B cell (primary cell): ENCODE measurements around the gene DENND1C. TPM values are rescaled to one million over a fixed set of nuclear protein-coding genes. Genes with fewer than 3 reads are reported as not detected.

Experiments
- ATAC-seq: fragments of 200-7000 bp; cut with Tn5 transposase; one replicate; pipeline ENCODE4 v1.10.0; 2021; ENCODE audit warnings: low read depth, mild to moderate bottlenecking, moderate number of reproducible peaks, moderate library complexity
- CTCF ChIA-PET: fragments of 350-600 bp; sonication (Branson Sonifier 250); formaldehyde crosslinking; loops from one replicate; lab custom pipeline; 2021; ENCODE audit warnings: antibody characterized with exemption, inconsistent platforms; lab: Charles Lee
- POLR2A ChIA-PET: fragments of 350-600 bp; sonication (Branson Sonifier 250); formaldehyde crosslinking; loops from one replicate; lab custom pipeline; 2021; ENCODE audit warnings: antibody characterized with exemption; lab: Charles Lee
- DNase-seq: peaks from one replicate; pipeline ENCODE4 v3.0.0; 2013
- H2AFZ ChIP-seq: 2 replicates; pipeline ENCODE4 v1.6.1; 2012; ENCODE audit warnings: mild to moderate bottlenecking, low read depth, low read length; ENCODE audit not compliant: insufficient read depth, poor library complexity, severe bottlenecking
- H3K27ac ChIP-seq, 2 donors: 1 replicate in 1 of 2; 2 replicates in 1 of 2; pipeline ENCODE4 v1.5.1; 2012 to 2013; ENCODE audit warnings: low read length in 2 of 2, mild to moderate bottlenecking in 2 of 2, moderate library complexity in 1 of 2
- H3K27me3 ChIP-seq, 4 experiments: fragments of 200-600 bp in 1 of 4; sonication (generic) in 1 of 4; replicated peaks in 1 of 4; 1 replicate in 2 of 4; 2 replicates in 2 of 4; pipeline versions ENCODE4 v1.6.1 to v1.7.0; 2013 to 2016; ENCODE audit warnings: low read length in 3 of 4, mild to moderate bottlenecking in 2 of 4, mixed read lengths in 1 of 4, moderate library complexity in 1 of 4; ENCODE audit not compliant: insufficient read depth in 4 of 4, control insufficient read depth in 3 of 4; ENCODE audit errors: control extremely low read depth in 1 of 4
- H3K36me3 ChIP-seq, 2 experiments: replicated peaks in 1 of 2; 1 replicate in 1 of 2; 2 replicates in 1 of 2; pipeline versions ENCODE4 v1.6.1 to v1.7.1; 2013; ENCODE audit warnings: low read length in 1 of 2; ENCODE audit not compliant: insufficient read depth in 2 of 2, control insufficient read depth in 1 of 2; ENCODE audit errors: control extremely low read depth in 1 of 2, extremely low read depth in 1 of 2
- H3K4me1 ChIP-seq, 2 donors: fragments of 200-600 bp in 1 of 2; sonication (generic) in 1 of 2; 1 replicate in 1 of 2; 2 replicates in 1 of 2; pipeline versions ENCODE4 v1.5.1 to v1.6.1; 2013 to 2017; ENCODE audit warnings: low read length in 2 of 2; ENCODE audit not compliant: control insufficient read depth in 2 of 2, insufficient read depth in 2 of 2
- H3K4me2 ChIP-seq: replicated peaks from 2 replicates; pipeline ENCODE3; 2012; ENCODE audit warnings: mild to moderate bottlenecking, low read depth, low read length; ENCODE audit not compliant: poor library complexity, severe bottlenecking
- H3K4me3 ChIP-seq, 5 experiments: fragments of 200-600 bp in 1 of 5; sonication (generic) in 1 of 5; 1 replicate in 3 of 5; 2 replicates in 2 of 5; pipeline versions ENCODE4 v1.5.1 to v1.7.0; 2011 to 2016; ENCODE audit warnings: low read length in 4 of 5, mild to moderate bottlenecking in 4 of 5, low read depth in 2 of 5, control low read depth in 1 of 5, moderate library complexity in 1 of 5; ENCODE audit not compliant: insufficient read depth in 1 of 5; ENCODE audit errors: control extremely low read depth in 1 of 5, extremely low read depth in 1 of 5
- H3K79me2 ChIP-seq: fragments of 200-600 bp; sonication (generic); one replicate; pipeline ENCODE4 v1.6.0; 2016; ENCODE audit warnings: low read length; ENCODE audit not compliant: control insufficient read depth, insufficient read depth
- H3K9ac ChIP-seq: fragments of 200-600 bp; sonication (generic); 2 replicates; pipeline ENCODE4 v1.6.1; 2017; ENCODE audit warnings: mild to moderate bottlenecking, low read length, moderate library complexity
- H3K9me3 ChIP-seq, 3 donors: one replicate each; pipeline versions ENCODE4 v1.6.1 to v1.7.1; 2013; ENCODE audit warnings: low read length in 2 of 3; ENCODE audit not compliant: control insufficient read depth in 2 of 3, insufficient read depth in 1 of 3; ENCODE audit errors: control extremely low read depth in 1 of 3
- H4K20me1 ChIP-seq: 2 replicates; pipeline ENCODE4 v1.6.0; 2012; ENCODE audit warnings: mild to moderate bottlenecking, low read length; ENCODE audit not compliant: insufficient read depth, control insufficient read depth, poor library complexity, severe bottlenecking
- H3K27ac Mint-ChIP-seq: one replicate; pipeline ENCODE4 v1.8.0; 2021; ENCODE audit warnings: mixed read lengths
- H3K27me3 Mint-ChIP-seq: one replicate; pipeline ENCODE4 v1.8.0; 2021; ENCODE audit warnings: mixed read lengths
- H3K4me1 Mint-ChIP-seq: one replicate; pipeline ENCODE4 v1.8.0; 2021; ENCODE audit warnings: mixed read lengths
- H3K4me3 Mint-ChIP-seq: one replicate; pipeline ENCODE4 v1.8.0; 2021; ENCODE audit warnings: mixed read lengths
- H3K9me3 Mint-ChIP-seq: one replicate; pipeline ENCODE4 v1.8.0; 2022; ENCODE audit warnings: mixed read lengths; ENCODE audit not compliant: insufficient read depth
- EZH2 ChIP-seq: IDR thresholded peaks from 2 replicates; pipeline ENCODE4 v1.6.1; 2012; ENCODE audit warnings: borderline replicate concordance, low read depth, mild to moderate bottlenecking, moderate library complexity, low read length; ENCODE audit not compliant: insufficient read depth, poor library complexity, severe bottlenecking
- WGBS: methylation state at CpG from one replicate; pipeline ENCODE4 v1.1.5; 2013; ENCODE audit warnings: missing lambda C conversion rate; ENCODE audit not compliant: insufficient coverage; 5-methylcytosine and 5-hydroxymethylcytosine counted together
- intact Hi-C: fragments of 100-400 bp; cut with micrococcal nuclease; formaldehyde crosslinking; loops from one replicate; pipeline ENCODE4 v1.10.0; 2022
- polyA plus RNA-seq: library from polyadenylated mRNA; depleted of rRNA; stranded (reverse); fragments of >200 nt; gene quantifications from 2 replicates; pipeline ENCODE4 v1.2.3, GENCODE V29; 2012
- total RNA-seq, 2 donors: library from RNA; stranded (reverse); fragments of 120-200 nt in 1 of 2; gene quantifications; 1 replicate in 1 of 2; 2 replicates in 1 of 2; pipeline versions ENCODE4 v1.2.3 to v1.2.4, GENCODE V29; 2013 to 2022
- TF ChIP-seq, protein P1 (sequence below): fragments of 200-600 bp; IDR thresholded peaks from one replicate; pipeline ENCODE4 v1.8.0; 2022; ENCODE audit warnings: antibody characterized with exemption, mild to moderate bottlenecking

DENND1C gene
- total and polyA plus RNA-seq, 2 donors (not counting 1 experiment from before 2014, with no cell fraction given) = 119 to 132 TPM

DNA sequence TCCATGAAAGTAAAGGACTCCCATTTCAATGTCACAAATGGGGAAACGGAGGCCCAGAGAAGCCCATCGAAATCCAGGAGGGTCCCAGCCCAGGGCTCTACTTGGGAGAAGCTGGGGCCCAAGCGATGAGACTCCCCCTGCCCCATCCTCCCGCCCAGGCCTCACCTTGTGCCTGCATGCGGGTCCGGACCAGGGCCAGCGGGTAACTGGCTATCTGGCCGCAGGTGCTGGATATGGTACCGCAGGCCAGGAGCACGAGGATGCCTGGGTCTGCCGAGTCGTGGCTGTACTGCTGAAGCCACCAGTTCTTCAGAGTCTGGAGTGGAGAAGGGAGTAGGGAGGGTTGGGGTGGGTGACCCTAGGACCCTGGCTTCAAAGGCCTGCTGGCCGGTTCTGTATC, 37.6 kb downstream of the DENND1C start:
- Mint-ChIP-seq H3K9me3 (no peaks in the 10 kb centered on the region), H3K27me3 (no peaks in the 10 kb centered on the region), H3K4me1 (no peaks in the 10 kb centered on the region), H3K27ac (no peak overlapping the region), H3K4me3 (no peak overlapping the region)
- H3K36me3 ChIP-seq = no peaks in the 10 kb centered on the region
- DNase-seq (no peak), ATAC-seq (no peak)
- no peak overlapping the region for H3K9ac ChIP-seq
- ChIA-PET CTCF (no interaction called here), POLR2A (no interaction called here)
- intact Hi-C loops = no loop called here
- H3K4me3 ChIP-seq = no peak overlapping the region
- no peaks in the 10 kb centered on the region for H3K27me3 ChIP-seq
- H4K20me1 ChIP-seq = no peaks in the 10 kb centered on the region
- H3K79me2 ChIP-seq = no peaks in the 10 kb centered on the region
- no peaks in the 10 kb centered on the region for H3K4me1 ChIP-seq
- peaks cover 0 to 12% (median 0%) of the 10 kb centered on the region in 3 donors for H3K9me3 ChIP-seq
- no peak overlapping the region for H3K27ac ChIP-seq
- WGBS = 94% methylated on average over 11 of the region's 13 CpGs
- TF ChIP-seq, protein P1, sequence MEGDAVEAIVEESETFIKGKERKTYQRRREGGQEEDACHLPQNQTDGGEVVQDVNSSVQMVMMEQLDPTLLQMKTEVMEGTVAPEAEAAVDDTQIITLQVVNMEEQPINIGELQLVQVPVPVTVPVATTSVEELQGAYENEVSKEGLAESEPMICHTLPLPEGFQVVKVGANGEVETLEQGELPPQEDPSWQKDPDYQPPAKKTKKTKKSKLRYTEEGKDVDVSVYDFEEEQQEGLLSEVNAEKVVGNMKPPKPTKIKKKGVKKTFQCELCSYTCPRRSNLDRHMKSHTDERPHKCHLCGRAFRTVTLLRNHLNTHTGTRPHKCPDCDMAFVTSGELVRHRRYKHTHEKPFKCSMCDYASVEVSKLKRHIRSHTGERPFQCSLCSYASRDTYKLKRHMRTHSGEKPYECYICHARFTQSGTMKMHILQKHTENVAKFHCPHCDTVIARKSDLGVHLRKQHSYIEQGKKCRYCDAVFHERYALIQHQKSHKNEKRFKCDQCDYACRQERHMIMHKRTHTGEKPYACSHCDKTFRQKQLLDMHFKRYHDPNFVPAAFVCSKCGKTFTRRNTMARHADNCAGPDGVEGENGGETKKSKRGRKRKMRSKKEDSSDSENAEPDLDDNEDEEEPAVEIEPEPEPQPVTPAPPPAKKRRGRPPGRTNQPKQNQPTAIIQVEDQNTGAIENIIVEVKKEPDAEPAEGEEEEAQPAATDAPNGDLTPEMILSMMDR = no peak
- no peak for TF ChIP-seq EZH2
- no peak overlapping the region for H2AFZ ChIP-seq
- H3K4me2 ChIP-seq = no peak overlapping the region

GRCh38 chr19:6442087-6442688, 39.4 kb downstream of the DENND1C start:
- Mint-ChIP-seq H3K4me3 (no peak overlapping the region), H3K27ac (no peak overlapping the region), H3K27me3 (no peaks in the 10 kb centered on the region), H3K4me1 (no peaks in the 10 kb centered on the region), H3K9me3 (no peaks in the 10 kb centered on the region)
- DNase-seq = no peak
- Histone ChIP-seq H3K27ac (no peak overlapping the region), H3K36me3 (no peaks in the 10 kb centered on the region), H3K79me2 (no peaks in the 10 kb centered on the region), H3K4me3 (no peak overlapping the region), H3K9ac (no peak overlapping the region), H3K4me1 (no peaks in the 10 kb centered on the region), H4K20me1 (no peaks in the 10 kb centered on the region), H2AFZ (no peak overlapping the region), H3K27me3 (no peaks in the 10 kb centered on the region), H3K4me2 (no peak overlapping the region), H3K9me3 (peaks cover 0 to 12% (median 0%) of the 10 kb centered on the region in 3 donors)
- intact Hi-C loops = no loop called here
- ChIA-PET POLR2A (no interaction called here), CTCF (no interaction called here)
- WGBS = 95% methylated on average over 6 of the region's 13 CpGs
- TF ChIP-seq, protein P1 = no peak
- no peak for TF ChIP-seq EZH2
- no peak for ATAC-seq
